Smooth muscle cell (in vitro differentiated cells): Measurements from ENCODE around the gene ST8SIA5. TPM values are rescaled to one million over a fixed set of nuclear protein-coding genes. Genes with fewer than 3 reads are reported as not detected.

Source experiments
- DNase-seq: peaks from one replicate; lab custom pipeline; 2025; ENCODE audit not compliant: unreplicated experiment; lab: John Stamatoyannopoulos, UW
- H2AFZ ChIP-seq: fragments of 200-600 bp; sonication (generic); 2 replicates; pipeline ENCODE4 v1.6.0; 2016; ENCODE audit warnings: antibody characterized with exemption, low read depth, mild to moderate bottlenecking
- H3F3A ChIP-seq: fragments of 200-600 bp; sonication (generic); 2 replicates; pipeline ENCODE4 v1.6.0; 2017; ENCODE audit warnings: antibody characterized with exemption, low read depth
- H3K27ac ChIP-seq: fragments of 200-600 bp; sonication (generic); 2 replicates; pipeline ENCODE4 v1.5.1; 2016; ENCODE audit warnings: low read depth, mild to moderate bottlenecking
- H3K27me3 ChIP-seq: fragments of 200-600 bp; sonication (generic); 2 replicates; pipeline ENCODE4 v1.6.1; 2016; ENCODE audit warnings: low read depth, mild to moderate bottlenecking
- H3K36me3 ChIP-seq: fragments of 200-600 bp; sonication (generic); 2 replicates; pipeline ENCODE4 v1.5.1; 2016; ENCODE audit warnings: low read depth
- H3K4me1 ChIP-seq: fragments of 200-600 bp; sonication (generic); 2 replicates; pipeline ENCODE4 v1.5.1; 2016; ENCODE audit warnings: low read depth
- H3K4me2 ChIP-seq: fragments of 200-600 bp; sonication (generic); 2 replicates; pipeline ENCODE4 v1.6.0; 2016; ENCODE audit warnings: mild to moderate bottlenecking
- H3K4me3 ChIP-seq: fragments of 200-600 bp; sonication (generic); 2 replicates; pipeline ENCODE4 v1.5.1; 2016; ENCODE audit warnings: mild to moderate bottlenecking
- H3K79me2 ChIP-seq: fragments of 200-600 bp; sonication (generic); 2 replicates; pipeline ENCODE4 v1.6.0; 2016; ENCODE audit warnings: low read depth, mild to moderate bottlenecking
- H3K9ac ChIP-seq: fragments of 200-600 bp; sonication (generic); 2 replicates; pipeline ENCODE4 v1.6.0; 2016; ENCODE audit warnings: low read depth
- H3K9me3 ChIP-seq: fragments of 200-600 bp; sonication (generic); replicated peaks from 2 replicates; pipeline ENCODE4 v1.5.1; 2016; ENCODE audit warnings: low read depth
- H4K20me1 ChIP-seq: fragments of 200-600 bp; sonication (generic); 2 replicates; pipeline ENCODE4 v1.6.0; 2016; ENCODE audit warnings: low read depth
- WGBS: methylation state at CpG from one replicate; pipeline ENCODE4 v1.1.7; 2016; ENCODE audit warnings: low lambda C conversion rate; 5-methylcytosine and 5-hydroxymethylcytosine counted together
- polyA plus RNA-seq: library from polyadenylated mRNA; unstranded; fragments of >200 nt; fragmentation: Nextera tagmentation; extraction: Ambion mirVana; gene quantifications from 2 replicates; pipeline ENCODE4 v1.2.1, GENCODE V29; 2016
- total RNA-seq: library from RNA; depleted of rRNA; stranded (reverse); fragments of >200 nt; gene quantifications from 2 replicates; pipeline ENCODE4 v1.2.3, GENCODE V29; 2014
- TF ChIP-seq, protein P1 (sequence below): fragments of 200-600 bp; sonication (generic); IDR thresholded peaks from 2 replicates; pipeline ENCODE4 v1.5.1; 2017; ENCODE audit warnings: borderline replicate concordance, mild to moderate bottlenecking, antibody characterized with exemption; ENCODE audit not compliant: insufficient read depth, poor library complexity, severe bottlenecking

ST8SIA5 gene
- total and polyA plus RNA-seq, 2 experiments from 2014 or later: 0.22 TPM; not detected in 1

- DNase-seq: no peak
- Histone ChIP-seq H3K4me1 (no peaks in the 10 kb centered on the region), H3F3A (no peaks in the 10 kb centered on the region), H3K27me3 (no peaks in the 10 kb centered on the region), H3K4me3 (no peak overlapping the region), H3K79me2 (no peaks in the 10 kb centered on the region), H3K9me3 (no peaks in the 10 kb centered on the region), H2AFZ (no peak overlapping the region), H3K9ac (no peak overlapping the region), H3K4me2 (no peak overlapping the region), H3K27ac (no peak overlapping the region), H3K36me3 (no peaks in the 10 kb centered on the region), H4K20me1 (no peaks in the 10 kb centered on the region)
- TF ChIP-seq, protein P1, sequence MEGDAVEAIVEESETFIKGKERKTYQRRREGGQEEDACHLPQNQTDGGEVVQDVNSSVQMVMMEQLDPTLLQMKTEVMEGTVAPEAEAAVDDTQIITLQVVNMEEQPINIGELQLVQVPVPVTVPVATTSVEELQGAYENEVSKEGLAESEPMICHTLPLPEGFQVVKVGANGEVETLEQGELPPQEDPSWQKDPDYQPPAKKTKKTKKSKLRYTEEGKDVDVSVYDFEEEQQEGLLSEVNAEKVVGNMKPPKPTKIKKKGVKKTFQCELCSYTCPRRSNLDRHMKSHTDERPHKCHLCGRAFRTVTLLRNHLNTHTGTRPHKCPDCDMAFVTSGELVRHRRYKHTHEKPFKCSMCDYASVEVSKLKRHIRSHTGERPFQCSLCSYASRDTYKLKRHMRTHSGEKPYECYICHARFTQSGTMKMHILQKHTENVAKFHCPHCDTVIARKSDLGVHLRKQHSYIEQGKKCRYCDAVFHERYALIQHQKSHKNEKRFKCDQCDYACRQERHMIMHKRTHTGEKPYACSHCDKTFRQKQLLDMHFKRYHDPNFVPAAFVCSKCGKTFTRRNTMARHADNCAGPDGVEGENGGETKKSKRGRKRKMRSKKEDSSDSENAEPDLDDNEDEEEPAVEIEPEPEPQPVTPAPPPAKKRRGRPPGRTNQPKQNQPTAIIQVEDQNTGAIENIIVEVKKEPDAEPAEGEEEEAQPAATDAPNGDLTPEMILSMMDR: no peak
- 77% methylated on average over 3 of the region's 3 CpGs for WGBS
These were observed 125.9 kb downstream of the ST8SIA5 start for GRCh38 chr18:46630991-46631390.

DNA sequence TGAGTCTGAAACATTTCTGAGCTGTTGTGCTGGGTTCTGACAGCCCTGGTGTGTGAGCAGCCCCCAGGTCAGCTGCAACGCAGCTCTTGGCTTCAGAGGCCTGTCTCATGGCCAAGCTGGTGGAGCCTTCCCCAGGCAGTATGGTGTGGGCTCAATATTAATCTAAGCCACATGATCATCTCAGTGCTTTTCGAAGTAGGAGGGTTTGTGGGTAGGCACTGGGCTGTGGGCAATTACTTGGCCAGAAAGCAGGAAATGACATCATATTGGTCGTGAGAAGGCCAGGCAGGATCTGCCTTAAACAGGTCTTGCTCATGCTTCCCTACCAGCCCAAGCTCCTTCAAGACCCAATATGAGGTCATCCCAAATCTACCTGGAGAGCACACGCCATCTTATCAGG is 126.7 kb downstream of the ST8SIA5 start:
- no peak overlapping the region for H3K27ac ChIP-seq
- WGBS: 70% methylated on average over 4 of the region's 4 CpGs
- H3K36me3 ChIP-seq: no peaks in the 10 kb centered on the region
- no peaks in the 10 kb centered on the region for H3K27me3 ChIP-seq
- TF ChIP-seq, protein P1: no peak
- H3F3A ChIP-seq: no peaks in the 10 kb centered on the region
- H3K9ac ChIP-seq: no peak overlapping the region
- H3K9me3 ChIP-seq: no peaks in the 10 kb centered on the region
- H4K20me1 ChIP-seq: no peaks in the 10 kb centered on the region
- no peaks in the 10 kb centered on the region for H3K79me2 ChIP-seq
- H3K4me1 ChIP-seq: no peaks in the 10 kb centered on the region
- H2AFZ ChIP-seq: no peak overlapping the region
- H3K4me2 ChIP-seq: no peak overlapping the region
- H3K4me3 ChIP-seq: no peak overlapping the region
- no peak for DNase-seq

- Histone ChIP-seq H2AFZ (no peak overlapping the region), H3K9ac (no peak overlapping the region), H3K4me3 (no peak overlapping the region), H3K4me1 (no peaks in the 10 kb centered on the region), H4K20me1 (no peaks in the 10 kb centered on the region), H3K27me3 (no peaks in the 10 kb centered on the region), H3K79me2 (no peaks in the 10 kb centered on the region), H3K4me2 (no peak overlapping the region), H3K36me3 (no peaks in the 10 kb centered on the region), H3K27ac (no peak overlapping the region), H3F3A (no peaks in the 10 kb centered on the region), H3K9me3 (no peaks in the 10 kb centered on the region)
- TF ChIP-seq, protein P1: no peak
- no peak for DNase-seq
- WGBS: 96% methylated on average over 5 of the region's 5 CpGs
These were observed 127.5 kb downstream of the ST8SIA5 start for GRCh38 chr18:46629361-46629760.

- Histone ChIP-seq H3K4me2 (no peak overlapping the region), H3F3A (no peaks in the 10 kb centered on the region), H3K4me3 (no peak overlapping the region), H3K4me1 (peaks cover 7% of the 10 kb centered on the region), H3K27ac (no peak overlapping the region), H4K20me1 (no peaks in the 10 kb centered on the region), H3K9me3 (no peaks in the 10 kb centered on the region), H2AFZ (no peak overlapping the region), H3K9ac (no peak overlapping the region), H3K27me3 (no peaks in the 10 kb centered on the region), H3K79me2 (no peaks in the 10 kb centered on the region), H3K36me3 (no peaks in the 10 kb centered on the region)
- 84% methylated on average over 5 of the region's 5 CpGs for WGBS
- DNase-seq: no peak
- TF ChIP-seq, protein P1: no peak
These were observed 128.6 kb downstream of the ST8SIA5 start for GRCh38 chr18:46628206-46628605.
